Ramos (cell line): ENCODE measurements around the gene TBC1D17.

Source experiments
- in situ Hi-C: fragments of 300-500 bp; cut with MboI; formaldehyde crosslinking; loops from one replicate; pipeline ENCODE4 v1.14.3; 2022; ENCODE audit warnings: low sequenced_read_pairs; ENCODE audit not compliant: unreplicated experiment

The TBC1D17 gene

GRCh38 chr19:49889687-49890348, 12.3 kb downstream of the TBC1D17 start:
- in situ Hi-C loops, result no loop called here

GRCh38 chr19:49890349-49891311, 13.1 kb downstream of the TBC1D17 start:
- in situ Hi-C loops, result no loop called here

DNA sequence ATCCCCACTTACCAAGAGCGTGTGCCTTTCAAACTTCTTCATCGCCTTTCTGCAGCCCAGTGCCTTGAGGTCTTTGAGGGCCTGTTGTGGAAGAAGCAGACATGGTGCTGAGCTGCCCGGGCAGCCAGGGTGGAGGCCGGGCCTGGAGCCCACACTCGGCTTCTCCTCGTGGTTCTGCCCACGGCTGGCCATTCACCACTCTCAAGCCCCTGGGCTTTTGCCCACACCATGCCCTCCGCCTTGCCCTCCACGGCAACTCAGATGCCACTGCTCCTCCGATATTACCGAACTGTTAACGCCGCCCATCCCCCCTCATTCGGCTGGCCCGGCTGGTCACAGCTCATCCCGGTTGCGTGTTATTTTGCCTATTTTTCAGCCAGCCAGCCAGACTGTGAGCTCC, 13.9 kb downstream of the TBC1D17 start:
- in situ Hi-C loops, result no loop called here

GRCh38 chr19:49892716-49893115, 15.2 kb downstream of the TBC1D17 start:
- in situ Hi-C loops, result no loop called here

DNA sequence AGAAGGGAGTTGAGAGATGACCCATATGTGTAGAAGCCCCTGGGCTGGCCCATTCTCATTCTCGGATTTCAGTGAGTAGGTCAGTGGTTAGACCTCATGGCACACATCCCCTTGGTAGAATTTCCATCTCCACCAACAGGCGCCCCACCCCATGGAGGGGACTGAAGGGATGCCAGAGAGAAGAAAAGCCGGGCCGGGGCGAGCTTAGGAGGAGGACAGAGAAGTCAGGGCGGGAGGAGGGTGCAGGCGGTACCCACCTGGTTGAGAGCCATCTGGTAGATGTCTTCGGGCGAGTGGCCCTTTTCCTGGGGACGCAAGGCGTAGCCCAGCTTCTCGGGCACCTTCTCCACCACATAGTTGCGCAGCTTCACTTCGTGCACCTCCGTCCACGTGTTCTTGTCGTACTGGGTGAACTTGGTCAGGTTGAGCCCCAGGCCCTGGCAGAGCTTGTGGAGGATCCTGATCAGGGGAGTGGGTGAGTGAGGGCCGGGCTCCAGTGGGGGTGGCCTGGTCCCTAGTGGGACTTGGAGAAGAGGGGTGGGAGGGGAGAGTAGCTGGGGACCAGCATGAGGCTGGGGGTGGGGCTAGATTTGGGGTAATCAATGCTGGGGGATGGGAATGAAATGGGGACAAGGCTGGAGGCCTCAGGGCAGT, 16.6 kb downstream of the TBC1D17 start:
- in situ Hi-C loops, result no loop called here

DNA sequence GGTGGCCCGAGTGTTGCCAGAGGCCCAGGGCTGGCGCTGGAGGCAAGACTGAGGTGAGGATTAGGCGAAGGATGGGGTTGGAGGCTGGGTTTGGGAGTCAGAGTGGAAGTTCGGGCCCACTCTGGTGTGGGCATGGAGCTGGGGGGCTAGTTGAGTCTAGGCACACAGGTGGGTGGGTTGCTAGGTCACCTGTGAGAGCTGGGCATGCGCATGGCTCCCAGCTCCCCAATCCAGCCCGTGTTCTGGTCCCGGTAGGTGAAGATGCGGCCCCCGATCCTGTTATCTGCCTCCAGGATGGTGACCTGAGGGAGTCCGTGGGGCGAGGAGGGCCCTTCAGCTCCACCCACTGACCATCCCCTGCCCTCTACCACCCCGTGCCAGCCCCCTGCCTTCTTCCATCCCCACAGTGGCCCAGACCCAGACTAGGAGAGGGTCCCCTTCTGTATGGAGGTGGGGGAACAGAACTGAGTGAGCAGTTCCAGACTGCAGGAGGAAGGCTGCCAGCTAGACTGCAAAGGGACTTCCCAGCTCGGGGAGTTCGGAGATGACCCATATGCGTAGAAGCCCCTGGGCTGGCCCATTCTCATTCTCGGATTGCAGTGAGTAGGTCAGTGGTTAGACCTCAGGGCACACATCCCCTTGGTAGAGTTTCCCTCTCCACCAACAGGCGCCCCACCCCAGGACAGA, 17.5 kb downstream of the TBC1D17 start:
- in situ Hi-C loops, result no loop called here

DNA sequence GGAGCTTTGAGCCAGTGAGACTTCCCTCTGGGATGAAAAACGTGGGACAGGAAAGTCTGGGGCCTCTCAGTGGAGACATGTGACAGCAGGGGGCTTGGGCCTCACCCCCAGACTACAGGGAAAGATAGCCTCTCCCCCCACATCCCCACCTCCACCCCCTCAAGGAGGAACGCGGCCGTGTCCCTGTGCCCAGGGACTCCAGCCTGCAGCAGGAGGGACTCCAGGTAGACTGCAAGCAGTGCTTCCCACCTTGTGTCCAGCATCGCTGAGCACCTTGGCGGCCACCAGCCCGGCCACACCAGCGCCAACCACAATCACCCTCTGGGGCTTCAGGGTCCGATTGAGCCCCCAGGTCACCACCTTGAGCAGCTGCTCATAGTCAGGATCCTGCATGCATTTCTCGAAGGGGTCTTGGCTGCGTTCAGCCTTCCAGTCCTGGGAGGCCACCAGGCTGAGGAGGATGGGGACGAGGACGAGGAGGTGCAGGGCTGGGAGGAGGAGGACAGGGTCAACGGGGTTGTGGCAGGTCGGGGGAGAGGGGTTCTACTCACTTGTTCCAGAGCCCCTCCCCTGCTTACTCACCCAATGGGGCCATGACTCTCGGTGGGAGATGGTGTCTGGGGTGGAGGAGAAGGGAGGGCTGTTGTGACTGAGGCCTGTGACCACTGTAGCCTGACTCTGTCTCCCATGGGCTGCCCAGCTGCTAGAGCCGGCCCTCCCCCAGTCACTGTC, 18.2 kb downstream of the TBC1D17 start:
- in situ Hi-C loops, result no loop called here

GRCh38 chr19:49896863-49897621, 19.5 kb downstream of the TBC1D17 start, which contains the start of gene IL4I1:
Gene IL4I1, minus strand, starts transcription at chr19:49896887. Its CDS starts 727 bp downstream, at chr19:49896160.
- in situ Hi-C loops, result no loop called here

DNA sequence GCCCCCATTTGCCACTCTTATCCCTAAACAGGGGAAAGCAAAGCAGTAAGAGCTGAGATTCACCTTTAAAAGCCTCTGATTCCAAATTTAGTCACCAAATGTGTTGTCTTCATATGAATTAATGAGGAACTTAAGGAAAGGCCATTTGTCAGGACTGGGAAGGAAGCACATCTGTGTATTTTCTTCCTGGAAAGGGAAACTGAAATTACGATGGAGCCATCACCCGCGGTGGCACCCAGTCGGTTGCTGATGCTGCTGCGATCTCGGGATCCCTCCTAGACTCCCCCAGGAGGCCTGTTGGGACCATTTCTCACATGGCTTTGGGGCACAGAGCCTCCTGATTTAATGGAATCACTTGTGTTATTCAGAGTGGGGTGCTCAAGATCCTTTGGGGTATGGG, 26.6 kb downstream of the TBC1D17 start:
- in situ Hi-C loops, result no loop called here

DNA sequence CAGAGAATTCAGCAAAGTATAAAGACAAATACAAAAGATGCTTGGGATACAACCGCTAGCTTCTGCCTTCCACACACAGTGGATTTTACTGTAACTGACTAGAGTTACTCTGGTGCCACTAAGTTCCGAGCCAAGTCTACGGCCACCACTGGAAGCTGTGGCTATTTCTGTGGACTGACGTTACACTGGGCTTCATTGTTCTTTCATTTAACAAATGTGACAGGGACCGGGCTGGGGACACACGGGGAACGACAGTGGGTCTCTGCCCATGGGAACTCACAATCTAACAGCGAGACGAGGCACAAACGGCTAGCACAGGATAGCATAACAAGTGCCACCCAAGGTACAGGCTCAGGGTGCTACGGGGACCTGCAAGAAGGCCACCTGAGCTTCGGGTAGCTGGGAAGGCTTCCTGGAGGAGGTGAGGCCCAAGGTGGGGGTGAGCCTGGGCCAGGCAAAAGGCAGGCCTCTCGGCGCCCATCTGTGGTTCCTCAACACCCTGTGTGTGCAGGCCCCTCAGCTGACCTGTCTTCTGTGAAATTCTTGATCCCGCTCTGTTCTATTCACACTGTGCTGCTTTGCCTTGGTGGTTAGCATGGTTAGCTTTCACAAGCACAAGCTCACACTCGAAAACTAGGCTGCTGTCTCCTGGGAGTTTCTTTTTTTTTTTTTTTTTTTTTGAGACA, 29.5 kb downstream of the TBC1D17 start:
- in situ Hi-C loops, result no loop called here

GRCh38 chr19:49907745-49908446, 30.4 kb downstream of the TBC1D17 start:
- in situ Hi-C loops, result no loop called here

DNA sequence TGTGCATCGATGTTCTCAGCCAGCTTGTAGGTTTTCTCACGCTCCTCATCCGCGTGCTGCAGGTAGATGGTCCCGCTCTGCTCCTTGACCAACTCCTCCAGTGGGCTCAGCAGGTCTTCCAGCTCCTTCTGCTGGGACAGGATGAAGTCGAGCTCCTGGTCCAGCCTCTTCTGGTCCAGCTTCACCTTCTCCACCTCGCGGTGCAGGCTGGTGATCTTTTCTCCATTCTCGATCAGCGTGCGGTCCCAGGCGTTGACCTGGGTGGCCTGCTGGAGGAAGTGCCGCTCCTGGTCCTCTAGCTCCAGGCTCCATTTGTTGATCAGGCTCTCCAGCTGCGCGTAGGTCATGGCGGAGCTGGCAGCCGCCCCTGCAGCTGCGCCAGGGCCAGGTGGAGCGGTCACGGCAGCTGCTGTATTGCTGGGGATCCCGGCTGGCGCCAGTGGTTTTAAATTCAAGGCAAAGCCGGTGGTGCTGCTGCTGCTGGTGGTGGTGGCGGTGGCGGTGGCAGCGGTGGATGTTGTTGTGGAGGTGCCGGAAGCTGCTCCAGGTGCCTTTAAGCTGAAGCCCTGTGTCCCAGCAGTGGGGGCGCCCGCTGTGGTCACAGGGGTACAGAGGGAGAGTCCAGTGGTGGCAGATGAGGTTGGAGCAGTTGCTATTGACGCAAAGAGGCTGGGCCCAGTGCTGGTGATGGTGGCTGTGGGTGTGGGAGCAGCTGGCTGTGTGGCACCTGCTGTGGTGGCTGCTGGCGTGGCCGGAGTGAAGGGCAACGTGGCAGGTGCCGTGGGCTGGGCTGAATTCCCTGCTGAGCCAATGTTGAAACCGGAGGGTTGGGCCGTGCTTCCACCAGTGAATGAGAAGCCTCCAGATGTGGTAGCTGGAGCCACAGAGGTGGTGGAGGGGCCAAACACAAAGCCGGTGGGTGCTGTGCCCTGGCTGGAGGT, 31.2 kb downstream of the TBC1D17 start:
- in situ Hi-C loops, result no loop called here

GRCh38 chr19:49910179-49910578, 32.7 kb downstream of the TBC1D17 start:
- in situ Hi-C loops, result no loop called here

DNA sequence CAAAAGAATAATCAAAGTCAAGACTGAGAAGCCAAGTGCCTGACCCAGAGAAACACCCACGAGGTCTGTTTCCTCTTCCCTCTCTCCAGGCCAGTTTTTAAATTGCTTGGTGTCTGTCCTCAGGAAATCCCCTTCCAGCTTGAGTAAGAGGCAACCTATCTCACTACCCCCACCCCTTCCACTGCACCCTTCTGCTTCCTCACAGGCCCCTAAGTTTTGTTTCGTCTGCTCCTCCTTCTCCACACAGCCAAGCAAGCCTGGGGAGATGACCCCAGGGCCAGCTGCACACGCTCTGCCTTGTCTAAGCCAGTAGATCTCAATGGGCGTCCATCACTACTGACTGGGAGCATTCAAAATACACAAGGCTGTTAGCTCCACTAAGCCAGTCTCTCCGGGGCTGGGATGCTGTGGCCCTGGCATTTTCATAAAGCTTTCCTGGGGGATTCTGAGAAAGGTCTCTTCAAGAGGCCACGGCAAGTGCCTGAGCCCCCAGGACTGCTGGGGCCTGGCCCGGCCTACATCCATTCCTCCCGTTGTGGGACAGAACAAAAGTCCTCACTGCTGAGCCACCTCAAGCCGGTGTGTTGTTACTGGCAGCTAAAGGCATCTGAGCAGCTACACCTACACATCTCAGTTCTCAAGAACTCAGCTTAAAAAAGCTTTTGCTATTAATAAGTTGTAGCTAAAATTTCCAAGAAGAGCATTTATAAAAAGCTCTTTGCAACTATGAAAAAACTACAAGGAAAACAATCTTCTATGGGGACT, 34.1 kb downstream of the TBC1D17 start:
- in situ Hi-C loops, result no loop called here

- in situ Hi-C loops, result no loop called here
Measured at GRCh38 chr19:49912965-49913685, 35.6 kb downstream of the TBC1D17 start.
